ENCODE measurements around the gene SLK. TPM values are rescaled to one million over a fixed set of nuclear protein-coding genes. Genes with fewer than 3 reads are reported as not detected.

SLK gene
- total RNA-seq, 4 donors from 2014 or later, result 62.2 to 74.7 (median 68.0) TPM

- H3K27me3 ChIP-seq, result no peaks in the 10 kb centered on the region
- TF ChIP-seq EP300 (IDR thresholded peaks at IDR 0.05), result no peak
- DNase-seq (ENCODE audit: low spot score in 2 of 2), result no peak
- H3K27ac ChIP-seq, result no peak overlapping the region
- H3K9me3 ChIP-seq, result no peaks in the 10 kb centered on the region
- 92 to 95% methylated on average over 7 of the region's 7 CpGs for WGBS, 2 donors
- no peaks in the 10 kb centered on the region for H3K4me1 ChIP-seq
- no peak overlapping the region for H3K4me3 ChIP-seq
- H3K36me3 ChIP-seq, result no peaks in the 10 kb centered on the region
These were observed 72.2 kb downstream of the SLK start for GRCh38 chr10:104038958-104039752.

- no peaks in the 10 kb centered on the region for H3K36me3 ChIP-seq
- TF ChIP-seq EP300 (IDR thresholded peaks at IDR 0.05) (no peak), POLR2A (IDR thresholded peaks at IDR 0.05) (no peak), CTCF (IDR thresholded peaks at IDR 0.05) (no peak)
- H3K4me3 ChIP-seq, result no peak overlapping the region
- no peak overlapping the region for H3K27ac ChIP-seq
- H3K27me3 ChIP-seq, result no peaks in the 10 kb centered on the region
- H3K4me1 ChIP-seq, result no peaks in the 10 kb centered on the region
- WGBS, 2 donors, result 56% methylated on average over 6 of the region's 6 CpGs
- no peak for DNase-seq (ENCODE audit: low spot score in 2 of 2)
- no peaks in the 10 kb centered on the region for H3K9me3 ChIP-seq
These were observed 73.4 kb downstream of the SLK start for GRCh38 chr10:104040382-104040781.

GRCh38 chr10:104040862-104041789 is 74.2 kb downstream of the SLK start:
- no peaks in the 10 kb centered on the region for H3K4me1 ChIP-seq
- H3K27ac ChIP-seq, result no peak overlapping the region
- TF ChIP-seq CTCF (IDR thresholded peaks at IDR 0.05), result no peak
- no peak for TF ChIP-seq EP300 (IDR thresholded peaks at IDR 0.05)
- no peak for TF ChIP-seq POLR2A (IDR thresholded peaks at IDR 0.05)
- H3K4me3 ChIP-seq, result no peak overlapping the region
- no peaks in the 10 kb centered on the region for H3K27me3 ChIP-seq
- no peak for DNase-seq (ENCODE audit: low spot score in 2 of 2)
- H3K36me3 ChIP-seq, result no peaks in the 10 kb centered on the region
- WGBS, 2 donors, result 73 to 74% methylated on average over 9 of the region's 9 CpGs
- no peaks in the 10 kb centered on the region for H3K9me3 ChIP-seq

- DNase-seq (ENCODE audit: low spot score in 2 of 2), result no peak
- no peak overlapping the region for H3K4me3 ChIP-seq
- WGBS, 2 donors, result 76 to 83% methylated on average over 14 of the region's 14 CpGs
- H3K27ac ChIP-seq, result no peak overlapping the region
- no peaks in the 10 kb centered on the region for H3K9me3 ChIP-seq
- H3K27me3 ChIP-seq, result no peaks in the 10 kb centered on the region
- no peaks in the 10 kb centered on the region for H3K36me3 ChIP-seq
- no peaks in the 10 kb centered on the region for H3K4me1 ChIP-seq
- TF ChIP-seq CTCF (IDR thresholded peaks at IDR 0.05) (no peak), EP300 (IDR thresholded peaks at IDR 0.05) (no peak), POLR2A (IDR thresholded peaks at IDR 0.05) (no peak)
These were observed 75.1 kb downstream of the SLK start for GRCh38 chr10:104041891-104042535.

- DNase-seq (ENCODE audit: low spot score in 2 of 2), result no peak
- no peak overlapping the region for H3K4me3 ChIP-seq
- no peaks in the 10 kb centered on the region for H3K9me3 ChIP-seq
- H3K27me3 ChIP-seq, result no peaks in the 10 kb centered on the region
- TF ChIP-seq EP300 (IDR thresholded peaks at IDR 0.05) (no peak), POLR2A (IDR thresholded peaks at IDR 0.05) (no peak), CTCF (IDR thresholded peaks at IDR 0.05) (no peak)
- no peak overlapping the region for H3K27ac ChIP-seq
- no peaks in the 10 kb centered on the region for H3K36me3 ChIP-seq
- no peaks in the 10 kb centered on the region for H3K4me1 ChIP-seq
- 77 to 83% methylated on average over 8 of the region's 8 CpGs for WGBS, 2 donors
These were observed 76.4 kb downstream of the SLK start for GRCh38 chr10:104043185-104043830.

Measured in tibial nerve (tissue), 4 donors.